Vagina (tissue), 2 donors: ENCODE results near the gene CYB5A. TPM values are rescaled to one million over a fixed set of nuclear protein-coding genes. Genes with fewer than 3 reads are reported as not detected.

Experiments used
- DNase-seq, 2 donors: peaks; one replicate each; pipeline ENCODE4 v3.0.0-alpha.2; 2017; ENCODE audit errors: extremely low spot score in 2 of 2
- H3K27ac ChIP-seq: fragments of 200-600 bp; sonication (generic); one replicate; pipeline ENCODE4 v1.5.1; 2019
- H3K27me3 ChIP-seq: fragments of 200-600 bp; sonication (generic); one replicate; pipeline ENCODE4 v1.5.1; 2019
- H3K36me3 ChIP-seq, 2 donors: fragments of 200-600 bp; sonication (generic); one replicate each; pipeline ENCODE4 v1.5.1; 2017 to 2019
- H3K4me1 ChIP-seq: fragments of 200-600 bp; sonication (generic); one replicate; pipeline ENCODE4 v1.5.1; 2019
- H3K4me3 ChIP-seq, 2 donors: fragments of 200-600 bp; sonication (generic); 1 replicate in 1 of 2; 2 replicates in 1 of 2; pipeline ENCODE4 v1.5.1; 2016 to 2019
- H3K9me3 ChIP-seq: fragments of 200-600 bp; sonication (generic); one replicate; pipeline ENCODE4 v1.5.1; 2019
- CTCF ChIP-seq, 3 experiments: fragments of 450-650 bp in 2 of 3; fragments of 200-600 bp in 1 of 3; sonication (generic) in 1 of 3; IDR thresholded peaks; one replicate each; pipeline ENCODE4 v1.5.1; 2017 to 2019; ENCODE audit warnings: antibody characterized with exemption in 3 of 3, mild to moderate bottlenecking in 2 of 3, moderate library complexity in 2 of 3
- POLR2A ChIP-seq, 2 donors: fragments of 450-650 bp; IDR thresholded peaks; one replicate each; pipeline ENCODE4 v1.6.1; 2017; ENCODE audit warnings: antibody characterized with exemption in 2 of 2, mild to moderate bottlenecking in 2 of 2, moderate library complexity in 2 of 2
- POLR2AphosphoS5 ChIP-seq, 2 donors: sonication (generic); formaldehyde crosslinking; IDR thresholded peaks; one replicate each; pipeline ENCODE4 v1.9.0; 2017; ENCODE audit warnings: antibody characterized with exemption in 2 of 2, mild to moderate bottlenecking in 2 of 2, low read depth in 1 of 2; ENCODE audit not compliant: insufficient read depth in 1 of 2
- intact Hi-C: fragments of 100-400 bp; cut with DNase I; formaldehyde crosslinking; loops from one replicate; pipeline ENCODE4 v1.15.1; 2023
- total RNA-seq: library from RNA; depleted of rRNA; stranded (reverse); fragments of >200 nt; gene quantifications from one replicate; pipeline ENCODE4 v1.2.3, GENCODE V29; 2016

Gene CYB5A
- total RNA-seq, 1 donor from 2014 or later: 88.6 TPM

- DNase-seq: no peak
- TF ChIP-seq CTCF (IDR thresholded peaks at IDR 0.05) (no peak), POLR2A (IDR thresholded peaks at IDR 0.05) (no peak), POLR2AphosphoS5 (IDR thresholded peaks at IDR 0.05; ENCODE audit: insufficient read depth in 1 of 2, low read depth in 1 of 2) (no peak)
- Histone ChIP-seq H3K4me1 (no peaks in the 10 kb centered on the region), H3K27me3 (no peaks in the 10 kb centered on the region), H3K27ac (no peak overlapping the region), H3K9me3 (no peaks in the 10 kb centered on the region), H3K36me3 (no peaks in the 10 kb centered on the region), H3K4me3 (no peak overlapping the region)
- intact Hi-C loops: no loop called here
Observed at GRCh38 chr18:74228312-74228711, 63.5 kb downstream of the CYB5A start.

GRCh38 chr18:74226666-74227065 is 65.1 kb downstream of the CYB5A start:
- intact Hi-C loops: no loop called here
- no peak for DNase-seq
- no peak for TF ChIP-seq POLR2AphosphoS5 (IDR thresholded peaks at IDR 0.05; ENCODE audit: insufficient read depth in 1 of 2, low read depth in 1 of 2)
- no peak for TF ChIP-seq POLR2A (IDR thresholded peaks at IDR 0.05)
- TF ChIP-seq CTCF (IDR thresholded peaks at IDR 0.05): no peak
- Histone ChIP-seq H3K9me3 (no peaks in the 10 kb centered on the region), H3K4me3 (no peak overlapping the region), H3K27me3 (no peaks in the 10 kb centered on the region), H3K27ac (no peak overlapping the region), H3K36me3 (no peaks in the 10 kb centered on the region), H3K4me1 (no peaks in the 10 kb centered on the region)

- intact Hi-C loops: no loop called here
- Histone ChIP-seq H3K36me3 (no peaks in the 10 kb centered on the region), H3K4me3 (no peak overlapping the region), H3K27ac (no peak overlapping the region), H3K9me3 (no peaks in the 10 kb centered on the region), H3K4me1 (no peaks in the 10 kb centered on the region), H3K27me3 (no peaks in the 10 kb centered on the region)
- no peak for DNase-seq
- TF ChIP-seq POLR2A (IDR thresholded peaks at IDR 0.05) (no peak), POLR2AphosphoS5 (IDR thresholded peaks at IDR 0.05; ENCODE audit: insufficient read depth in 1 of 2, low read depth in 1 of 2) (no peak), CTCF (IDR thresholded peaks at IDR 0.05) (no peak)
Observed at GRCh38 chr18:74226156-74226555, 65.6 kb downstream of the CYB5A start.

- DNase-seq: no peak
- no peak for TF ChIP-seq POLR2A (IDR thresholded peaks at IDR 0.05)
- no peak for TF ChIP-seq POLR2AphosphoS5 (IDR thresholded peaks at IDR 0.05; ENCODE audit: insufficient read depth in 1 of 2, low read depth in 1 of 2)
- no peak for TF ChIP-seq CTCF (IDR thresholded peaks at IDR 0.05)
Observed at GRCh38 chr18:74225193-74225840, 66.4 kb downstream of the CYB5A start.

GRCh38 chr18:74222710-74223494 is 68.9 kb downstream of the CYB5A start:
- H3K4me1 ChIP-seq: no peaks in the 10 kb centered on the region
- no peaks in the 10 kb centered on the region for H3K27me3 ChIP-seq
- H3K36me3 ChIP-seq: no peaks in the 10 kb centered on the region
- H3K9me3 ChIP-seq: no peaks in the 10 kb centered on the region
- intact Hi-C loops: no loop called here
- H3K27ac ChIP-seq: no peak overlapping the region
- no peak for DNase-seq
- TF ChIP-seq POLR2AphosphoS5 (IDR thresholded peaks at IDR 0.05; ENCODE audit: insufficient read depth in 1 of 2, low read depth in 1 of 2): no peak
- no peak overlapping the region for H3K4me3 ChIP-seq

More at GRCh38 chr18:74225193-74225840, 66.4 kb downstream of the CYB5A start:
- intact Hi-C loops: no loop called here
- no peak overlapping the region for H3K27ac ChIP-seq
- no peaks in the 10 kb centered on the region for H3K27me3 ChIP-seq
- H3K4me1 ChIP-seq: no peaks in the 10 kb centered on the region
- no peaks in the 10 kb centered on the region for H3K36me3 ChIP-seq
- H3K4me3 ChIP-seq: no peak overlapping the region
- H3K9me3 ChIP-seq: no peaks in the 10 kb centered on the region
